ENCODE data around the gene TRAF1. TPM values are rescaled to one million over a fixed set of nuclear protein-coding genes. Genes with fewer than 3 reads are reported as not detected.
A peak's percentile ranks its signal among the peaks of the same experiment; 100 is the strongest.

The TRAF1 gene
- total and polyA plus RNA-seq, 2 of the 13 experiments (the other 11 are each of a cell fraction or from before 2014, with no cell fraction given): 0.44 to 1.0 TPM

DNA sequence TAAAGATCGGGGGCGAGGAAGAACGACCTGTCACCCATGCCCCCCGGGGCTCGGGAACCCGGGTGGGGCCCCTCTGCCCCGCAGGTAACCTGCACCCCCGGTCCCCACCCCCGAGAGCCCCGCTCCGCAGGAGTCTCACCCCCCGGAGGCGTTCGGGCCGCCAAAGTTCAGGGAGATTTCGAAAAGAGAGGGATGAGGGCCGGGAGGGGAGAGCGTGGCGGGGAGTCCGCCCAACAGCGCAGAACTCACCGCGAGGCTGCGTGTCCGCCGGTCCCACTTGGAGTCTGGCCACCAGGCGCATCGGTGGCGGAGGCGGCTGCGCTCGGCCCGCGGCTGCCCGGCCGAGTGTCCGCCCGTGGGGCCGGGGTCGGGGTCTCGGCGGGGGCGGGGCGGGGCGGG, 49.8 kb downstream of the TRAF1 start, which contains the start of gene PHF19 (continued):
- TF ChIP-seq, protein P1, sequence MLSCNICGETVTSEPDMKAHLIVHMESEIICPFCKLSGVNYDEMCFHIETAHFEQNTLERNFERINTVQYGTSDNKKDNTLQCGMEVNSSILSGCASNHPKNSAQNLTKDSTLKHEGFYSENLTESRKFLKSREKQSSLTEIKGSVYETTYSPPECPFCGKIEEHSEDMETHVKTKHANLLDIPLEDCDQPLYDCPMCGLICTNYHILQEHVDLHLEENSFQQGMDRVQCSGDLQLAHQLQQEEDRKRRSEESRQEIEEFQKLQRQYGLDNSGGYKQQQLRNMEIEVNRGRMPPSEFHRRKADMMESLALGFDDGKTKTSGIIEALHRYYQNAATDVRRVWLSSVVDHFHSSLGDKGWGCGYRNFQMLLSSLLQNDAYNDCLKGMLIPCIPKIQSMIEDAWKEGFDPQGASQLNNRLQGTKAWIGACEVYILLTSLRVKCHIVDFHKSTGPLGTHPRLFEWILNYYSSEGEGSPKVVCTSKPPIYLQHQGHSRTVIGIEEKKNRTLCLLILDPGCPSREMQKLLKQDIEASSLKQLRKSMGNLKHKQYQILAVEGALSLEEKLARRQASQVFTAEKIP (CRISPR knock-in tag; IDR thresholded peaks at IDR 0.05; ENCODE audit: borderline replicate concordance): no peak
- no peak for TF ChIP-seq PLRG1 (conservative IDR thresholded peaks at IDR 0.05)
- peak; percentile 68 for TF ChIP-seq RBFOX2 (IDR thresholded peaks at IDR 0.05; ENCODE audit: low read depth, low read length)
- TF ChIP-seq ZNF101 (CRISPR knock-in tag; IDR thresholded peaks at IDR 0.05; ENCODE audit: borderline replicate concordance, low read depth): no peak
- TF ChIP-seq CREB1 (IDR thresholded peaks at IDR 0.05): no peak
- TF ChIP-seq CREB1 (CRISPR knock-in tag; IDR thresholded peaks at IDR 0.05): no peak
- TF ChIP-seq, protein P2, sequence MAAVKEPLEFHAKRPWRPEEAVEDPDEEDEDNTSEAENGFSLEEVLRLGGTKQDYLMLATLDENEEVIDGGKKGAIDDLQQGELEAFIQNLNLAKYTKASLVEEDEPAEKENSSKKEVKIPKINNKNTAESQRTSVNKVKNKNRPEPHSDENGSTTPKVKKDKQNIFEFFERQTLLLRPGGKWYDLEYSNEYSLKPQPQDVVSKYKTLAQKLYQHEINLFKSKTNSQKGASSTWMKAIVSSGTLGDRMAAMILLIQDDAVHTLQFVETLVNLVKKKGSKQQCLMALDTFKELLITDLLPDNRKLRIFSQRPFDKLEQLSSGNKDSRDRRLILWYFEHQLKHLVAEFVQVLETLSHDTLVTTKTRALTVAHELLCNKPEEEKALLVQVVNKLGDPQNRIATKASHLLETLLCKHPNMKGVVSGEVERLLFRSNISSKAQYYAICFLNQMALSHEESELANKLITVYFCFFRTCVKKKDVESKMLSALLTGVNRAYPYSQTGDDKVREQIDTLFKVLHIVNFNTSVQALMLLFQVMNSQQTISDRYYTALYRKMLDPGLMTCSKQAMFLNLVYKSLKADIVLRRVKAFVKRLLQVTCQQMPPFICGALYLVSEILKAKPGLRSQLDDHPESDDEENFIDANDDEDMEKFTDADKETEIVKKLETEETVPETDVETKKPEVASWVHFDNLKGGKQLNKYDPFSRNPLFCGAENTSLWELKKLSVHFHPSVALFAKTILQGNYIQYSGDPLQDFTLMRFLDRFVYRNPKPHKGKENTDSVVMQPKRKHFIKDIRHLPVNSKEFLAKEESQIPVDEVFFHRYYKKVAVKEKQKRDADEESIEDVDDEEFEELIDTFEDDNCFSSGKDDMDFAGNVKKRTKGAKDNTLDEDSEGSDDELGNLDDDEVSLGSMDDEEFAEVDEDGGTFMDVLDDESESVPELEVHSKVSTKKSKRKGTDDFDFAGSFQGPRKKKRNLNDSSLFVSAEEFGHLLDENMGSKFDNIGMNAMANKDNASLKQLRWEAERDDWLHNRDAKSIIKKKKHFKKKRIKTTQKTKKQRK (IDR thresholded peaks at IDR 0.05; ENCODE audit: low read length): no peak
- TF ChIP-seq, protein P3, sequence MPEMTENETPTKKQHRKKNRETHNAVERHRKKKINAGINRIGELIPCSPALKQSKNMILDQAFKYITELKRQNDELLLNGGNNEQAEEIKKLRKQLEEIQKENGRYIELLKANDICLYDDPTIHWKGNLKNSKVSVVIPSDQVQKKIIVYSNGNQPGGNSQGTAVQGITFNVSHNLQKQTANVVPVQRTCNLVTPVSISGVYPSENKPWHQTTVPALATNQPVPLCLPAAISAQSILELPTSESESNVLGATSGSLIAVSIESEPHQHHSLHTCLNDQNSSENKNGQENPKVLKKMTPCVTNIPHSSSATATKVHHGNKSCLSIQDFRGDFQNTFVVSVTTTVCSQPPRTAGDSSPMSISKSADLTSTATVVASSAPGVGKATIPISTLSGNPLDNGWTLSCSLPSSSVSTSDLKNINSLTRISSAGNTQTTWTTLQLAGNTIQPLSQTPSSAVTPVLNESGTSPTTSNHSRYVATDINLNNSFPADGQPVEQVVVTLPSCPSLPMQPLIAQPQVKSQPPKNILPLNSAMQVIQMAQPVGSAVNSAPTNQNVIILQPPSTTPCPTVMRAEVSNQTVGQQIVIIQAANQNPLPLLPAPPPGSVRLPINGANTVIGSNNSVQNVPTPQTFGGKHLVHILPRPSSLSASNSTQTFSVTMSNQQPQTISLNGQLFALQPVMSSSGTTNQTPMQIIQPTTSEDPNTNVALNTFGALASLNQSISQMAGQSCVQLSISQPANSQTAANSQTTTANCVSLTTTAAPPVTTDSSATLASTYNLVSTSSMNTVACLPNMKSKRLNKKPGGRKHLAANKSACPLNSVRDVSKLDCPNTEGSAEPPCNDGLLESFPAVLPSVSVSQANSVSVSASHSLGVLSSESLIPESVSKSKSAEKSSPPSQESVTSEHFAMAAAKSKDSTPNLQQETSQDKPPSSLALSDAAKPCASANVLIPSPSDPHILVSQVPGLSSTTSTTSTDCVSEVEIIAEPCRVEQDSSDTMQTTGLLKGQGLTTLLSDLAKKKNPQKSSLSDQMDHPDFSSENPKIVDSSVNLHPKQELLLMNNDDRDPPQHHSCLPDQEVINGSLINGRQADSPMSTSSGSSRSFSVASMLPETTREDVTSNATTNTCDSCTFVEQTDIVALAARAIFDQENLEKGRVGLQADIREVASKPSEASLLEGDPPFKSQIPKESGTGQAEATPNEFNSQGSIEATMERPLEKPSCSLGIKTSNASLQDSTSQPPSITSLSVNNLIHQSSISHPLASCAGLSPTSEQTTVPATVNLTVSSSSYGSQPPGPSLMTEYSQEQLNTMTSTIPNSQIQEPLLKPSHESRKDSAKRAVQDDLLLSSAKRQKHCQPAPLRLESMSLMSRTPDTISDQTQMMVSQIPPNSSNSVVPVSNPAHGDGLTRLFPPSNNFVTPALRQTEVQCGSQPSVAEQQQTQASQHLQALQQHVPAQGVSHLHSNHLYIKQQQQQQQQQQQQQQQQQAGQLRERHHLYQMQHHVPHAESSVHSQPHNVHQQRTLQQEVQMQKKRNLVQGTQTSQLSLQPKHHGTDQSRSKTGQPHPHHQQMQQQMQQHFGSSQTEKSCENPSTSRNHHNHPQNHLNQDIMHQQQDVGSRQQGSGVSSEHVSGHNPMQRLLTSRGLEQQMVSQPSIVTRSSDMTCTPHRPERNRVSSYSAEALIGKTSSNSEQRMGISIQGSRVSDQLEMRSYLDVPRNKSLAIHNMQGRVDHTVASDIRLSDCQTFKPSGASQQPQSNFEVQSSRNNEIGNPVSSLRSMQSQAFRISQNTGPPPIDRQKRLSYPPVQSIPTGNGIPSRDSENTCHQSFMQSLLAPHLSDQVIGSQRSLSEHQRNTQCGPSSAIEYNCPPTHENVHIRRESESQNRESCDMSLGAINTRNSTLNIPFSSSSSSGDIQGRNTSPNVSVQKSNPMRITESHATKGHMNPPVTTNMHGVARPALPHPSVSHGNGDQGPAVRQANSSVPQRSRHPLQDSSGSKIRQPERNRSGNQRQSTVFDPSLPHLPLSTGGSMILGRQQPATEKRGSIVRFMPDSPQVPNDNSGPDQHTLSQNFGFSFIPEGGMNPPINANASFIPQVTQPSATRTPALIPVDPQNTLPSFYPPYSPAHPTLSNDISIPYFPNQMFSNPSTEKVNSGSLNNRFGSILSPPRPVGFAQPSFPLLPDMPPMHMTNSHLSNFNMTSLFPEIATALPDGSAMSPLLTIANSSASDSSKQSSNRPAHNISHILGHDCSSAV (CRISPR knock-in tag; IDR thresholded peaks at IDR 0.05; ENCODE audit: borderline replicate concordance): no peak
- TF ChIP-seq ZNF451 (CRISPR knock-in tag; IDR thresholded peaks at IDR 0.05): no peak

Measured in HepG2 (cell line).